HT1080 (cell line): ENCODE results near the gene EPSTI1. TPM values are rescaled to one million over a fixed set of nuclear protein-coding genes. Genes with fewer than 3 reads are reported as not detected.
A peak's percentile ranks its signal among the peaks of the same experiment; 100 is the strongest.
"Not testable (repeated sequence)": the region's sequence is repeated elsewhere in the genome, so short reads cannot be mapped to it uniquely, and the experiment has no call there.

ENCODE experiments used
- DNase-seq: peaks from one replicate; pipeline ENCODE4 v3.0.0-alpha.2; 2015; ENCODE audit warnings: low read depth
- total RNA-seq: library from RNA; depleted of rRNA; stranded (reverse); fragments of >200 nt; shearing (Covaris generic); gene quantifications from 2 replicates; pipeline ENCODE4 v1.2.3, GENCODE V29; 2014

Gene EPSTI1
- total RNA-seq, 1 experiment from 2014 or later: 0.08 TPM

DNA sequence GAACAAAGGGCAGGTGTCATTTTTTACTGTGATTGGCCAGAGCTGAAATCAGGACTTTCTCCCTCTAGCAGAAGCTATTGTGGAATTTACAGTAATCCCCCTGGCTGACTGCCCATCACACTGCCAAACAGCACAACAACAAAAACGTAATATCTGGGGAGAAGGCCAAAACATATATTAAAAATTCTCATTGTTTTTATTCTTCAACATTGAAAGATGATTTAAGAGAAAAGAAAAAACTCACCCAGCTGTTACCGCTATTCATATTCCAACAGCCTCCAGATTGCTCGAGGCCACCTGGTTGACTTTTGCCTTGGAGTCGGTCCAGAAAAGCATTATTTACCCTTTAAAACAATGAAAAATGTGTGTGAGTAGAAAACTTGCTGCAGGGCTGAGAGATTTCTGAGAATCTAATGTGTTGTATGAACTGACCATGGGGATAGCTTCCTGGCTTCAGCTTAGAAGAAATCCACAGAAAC is 97.2 kb downstream of the EPSTI1 start:
- no peak for DNase-seq

GRCh38 chr13:42893214-42893671 is 98.8 kb downstream of the EPSTI1 start:
- peak; percentile 57 for DNase-seq

GRCh38 chr13:42892760-42893159 is 99.3 kb downstream of the EPSTI1 start:
- DNase-seq: peak; percentile 44

GRCh38 chr13:42891591-42891990 is 100.5 kb downstream of the EPSTI1 start:
- DNase-seq: no peak

DNA sequence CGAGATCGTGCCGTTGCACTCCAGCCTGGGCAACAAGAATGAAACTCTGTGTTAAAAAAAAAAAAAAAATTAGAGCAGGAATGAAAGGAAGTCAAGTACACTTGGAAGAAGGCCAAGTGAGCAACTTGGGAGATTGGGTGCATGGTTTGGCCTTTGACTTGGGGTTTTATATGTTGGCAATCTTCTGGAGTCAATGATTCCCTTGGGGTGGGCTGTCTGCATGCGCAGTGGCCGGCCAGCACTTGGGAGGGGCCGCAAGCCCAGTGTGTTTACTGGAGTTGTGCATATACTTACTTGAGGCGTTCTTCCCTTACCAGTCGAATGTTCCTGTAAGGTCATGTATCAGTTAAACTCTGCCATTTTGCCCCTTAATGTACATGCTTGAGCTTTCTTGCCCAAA is 106.7 kb downstream of the EPSTI1 start:
- no peak for DNase-seq

DNA sequence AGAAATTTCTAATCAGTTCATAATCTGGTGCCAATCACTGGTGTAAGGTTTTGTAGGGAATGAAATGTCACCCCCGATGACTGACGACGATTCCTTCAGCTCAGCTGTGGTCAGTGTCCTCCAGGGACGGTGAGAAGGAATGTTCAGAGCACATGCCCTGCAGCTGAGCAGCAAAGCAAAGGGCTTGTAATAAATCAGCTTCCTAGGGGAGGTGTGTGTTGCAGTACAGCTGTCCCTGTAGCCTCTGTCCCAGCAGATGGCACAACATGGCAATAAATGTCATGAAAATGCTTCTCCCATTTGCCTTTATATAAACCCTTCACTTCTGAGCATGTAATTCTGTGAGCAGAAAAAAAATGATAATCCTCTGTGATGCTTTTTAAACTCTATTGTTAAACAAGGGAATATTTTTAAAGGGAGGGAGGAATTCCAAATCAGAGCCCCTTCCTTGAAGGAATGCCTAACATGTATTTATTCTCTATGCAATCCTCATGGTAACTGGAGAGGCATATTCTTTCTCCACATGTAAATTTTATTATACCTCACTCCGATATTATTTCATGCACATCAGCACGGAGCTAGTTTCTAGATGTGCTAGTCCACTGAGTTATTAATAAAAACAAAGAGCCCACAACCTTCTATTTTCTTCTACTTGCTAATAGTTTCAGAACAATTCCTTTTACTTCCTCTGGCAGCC is 108.1 kb downstream of the EPSTI1 start:
- peak; percentile 45 for DNase-seq

- peak; percentile 51 for DNase-seq
Observed at GRCh38 chr13:42883142-42883541, 108.9 kb downstream of the EPSTI1 start.

- DNase-seq: no peak
Observed at GRCh38 chr13:42880056-42880605, 111.9 kb downstream of the EPSTI1 start.

- DNase-seq: no peak
Observed at GRCh38 chr13:42878721-42879120, 113.3 kb downstream of the EPSTI1 start.

DNA sequence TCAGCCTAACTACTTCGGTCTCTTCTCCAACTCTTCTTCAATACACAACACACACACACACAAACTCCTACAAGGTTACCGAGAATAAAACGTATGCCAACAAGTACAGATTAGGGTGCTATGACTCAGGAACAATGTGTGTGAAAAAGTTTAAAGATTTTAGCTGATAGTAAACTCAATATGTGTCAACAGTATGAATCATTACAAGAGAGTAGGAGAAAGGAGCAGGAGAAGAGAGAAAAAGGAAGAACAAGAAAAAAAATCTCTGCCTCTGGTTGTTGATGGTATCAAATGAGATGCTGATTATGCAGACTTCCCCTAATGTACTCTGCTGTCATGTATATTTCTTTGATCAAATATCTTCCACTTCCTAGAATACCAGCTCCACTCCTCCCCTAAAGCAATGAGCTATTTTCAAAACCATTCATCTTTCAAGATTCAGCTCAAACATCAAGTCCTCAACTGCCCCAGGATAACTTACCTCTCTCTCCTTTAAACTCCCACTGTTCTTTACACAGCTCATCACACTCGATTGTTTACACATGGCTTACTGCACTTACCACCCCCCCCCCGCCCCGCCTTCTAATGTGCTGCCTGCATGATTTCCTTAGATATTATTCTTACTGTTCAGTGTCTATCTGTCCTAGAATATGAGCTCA is 115.0 kb downstream of the EPSTI1 start:
- peak; percentile 60 for DNase-seq

DNA sequence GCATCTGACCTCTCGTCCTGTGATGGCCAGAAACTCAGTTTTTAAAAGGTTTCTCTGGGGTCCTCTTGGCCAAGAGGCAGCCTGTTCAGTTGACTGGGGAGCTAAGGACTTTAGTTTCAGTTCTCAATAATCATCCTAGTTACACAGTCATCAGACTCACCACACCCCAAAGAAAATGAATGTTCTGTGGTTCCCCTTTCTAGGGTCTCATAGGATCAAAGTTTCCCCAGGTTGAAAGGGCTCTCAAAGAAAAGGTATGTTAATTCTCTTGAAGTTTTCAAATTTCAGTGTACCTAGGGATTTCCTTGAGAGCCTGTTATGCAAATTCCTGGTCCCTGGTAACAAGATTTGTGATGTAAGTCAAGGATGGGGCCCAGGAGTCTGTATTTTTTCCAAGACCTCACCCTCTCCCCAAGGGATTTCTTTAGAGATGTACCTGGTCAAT is 115.7 kb downstream of the EPSTI1 start:
- DNase-seq: no peak

DNA sequence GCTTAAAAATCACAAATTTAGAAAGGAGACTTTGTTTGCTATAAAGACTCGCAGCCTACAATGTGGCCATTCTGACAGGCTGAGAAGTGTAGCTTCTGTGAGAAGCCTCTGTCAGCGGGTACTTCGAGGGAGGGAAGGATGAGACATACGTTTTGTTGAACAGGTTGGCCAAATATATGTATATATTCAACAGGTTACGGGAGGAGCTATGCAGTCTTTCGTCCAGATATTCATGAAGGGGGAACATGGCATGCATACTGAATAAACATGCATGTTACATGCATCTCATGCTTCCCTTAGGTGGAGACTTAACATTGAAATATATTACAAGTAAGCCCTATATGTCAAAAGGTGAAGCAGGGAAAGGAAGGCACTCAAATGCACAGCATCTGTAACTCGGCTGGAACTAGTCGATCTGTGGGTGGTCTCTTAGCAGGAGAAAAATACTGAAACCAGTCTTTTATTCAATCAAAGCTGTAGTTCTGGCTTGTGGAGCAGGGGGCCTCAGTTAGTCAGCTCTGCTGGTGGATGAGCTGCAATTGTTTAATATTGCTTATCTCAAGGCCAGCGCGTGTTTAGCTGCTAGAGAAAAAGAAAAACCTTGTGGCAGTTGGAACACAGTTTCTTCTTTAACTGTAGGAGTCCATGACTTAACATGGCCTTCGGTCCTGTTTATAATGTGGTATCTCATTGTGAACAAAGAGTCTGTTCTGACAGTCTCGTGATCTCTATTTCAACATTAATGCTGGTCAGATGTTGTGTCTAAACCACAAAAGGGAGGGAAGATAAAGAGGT is 116.4 kb downstream of the EPSTI1 start:
- no peak for DNase-seq

- DNase-seq: no peak
Observed at GRCh38 chr13:42874221-42874620, 117.8 kb downstream of the EPSTI1 start.

- no peak for DNase-seq
Observed at GRCh38 chr13:42873081-42873480, 119.0 kb downstream of the EPSTI1 start.

DNA sequence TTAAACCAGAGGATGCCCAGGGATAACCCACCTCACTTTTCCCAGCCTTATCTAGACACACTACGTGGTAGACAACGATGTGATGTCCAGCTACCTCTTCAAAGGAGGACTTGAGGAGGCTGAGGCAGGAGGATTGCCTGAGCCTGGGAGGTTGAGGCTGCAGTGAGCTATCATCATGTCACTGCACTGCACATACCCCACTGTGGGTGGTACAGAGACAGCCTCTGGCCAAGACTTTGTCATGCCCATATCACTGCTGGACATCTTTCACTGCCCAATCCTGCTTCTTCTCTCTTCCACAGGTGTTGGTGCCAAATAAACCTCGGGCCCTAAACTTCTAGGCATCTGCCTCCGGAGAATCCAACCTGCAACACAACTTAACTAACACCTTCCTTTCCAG is 124.8 kb downstream of the EPSTI1 start:
- no peak for DNase-seq

GRCh38 chr13:42865768-42866102 is 126.3 kb downstream of the EPSTI1 start:
- no peak for DNase-seq

- DNase-seq: no peak
Observed at GRCh38 chr13:42864952-42865767, 126.9 kb downstream of the EPSTI1 start.

- DNase-seq: not testable (repeated sequence)
Observed at GRCh38 chr13:42862370-42862769, 129.7 kb downstream of the EPSTI1 start.

DNA sequence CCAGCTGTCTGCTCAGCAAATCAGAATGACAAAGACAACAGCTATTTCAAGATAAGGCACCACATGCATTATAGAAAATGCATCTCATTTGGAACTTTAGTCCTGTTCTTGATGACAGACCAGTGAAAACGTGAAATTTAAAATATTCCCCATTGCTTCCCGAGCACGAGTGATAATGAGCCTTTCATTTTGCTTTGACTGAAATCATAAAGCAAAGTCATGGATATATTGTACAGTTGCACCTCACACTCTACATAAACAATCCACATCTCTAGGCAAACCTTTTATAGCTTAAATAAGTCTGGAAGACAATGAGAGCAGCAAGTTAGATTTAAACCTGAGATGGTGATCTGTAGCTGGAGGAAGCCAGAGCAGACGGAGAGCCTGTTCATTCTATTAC is 131.6 kb downstream of the EPSTI1 start:
- DNase-seq: no peak

- no peak for DNase-seq
Observed at GRCh38 chr13:42859760-42860159, 132.3 kb downstream of the EPSTI1 start.

GRCh38 chr13:42855410-42855809 is 136.6 kb downstream of the EPSTI1 start:
- no peak for DNase-seq
